OCI-M2 (cell line): ENCODE results near the gene HS6ST3.

Source experiments
- DNase-seq: peaks from one replicate; lab custom pipeline; 2025; ENCODE audit not compliant: unreplicated experiment; lab: John Stamatoyannopoulos, UW

HS6ST3 gene

DNA sequence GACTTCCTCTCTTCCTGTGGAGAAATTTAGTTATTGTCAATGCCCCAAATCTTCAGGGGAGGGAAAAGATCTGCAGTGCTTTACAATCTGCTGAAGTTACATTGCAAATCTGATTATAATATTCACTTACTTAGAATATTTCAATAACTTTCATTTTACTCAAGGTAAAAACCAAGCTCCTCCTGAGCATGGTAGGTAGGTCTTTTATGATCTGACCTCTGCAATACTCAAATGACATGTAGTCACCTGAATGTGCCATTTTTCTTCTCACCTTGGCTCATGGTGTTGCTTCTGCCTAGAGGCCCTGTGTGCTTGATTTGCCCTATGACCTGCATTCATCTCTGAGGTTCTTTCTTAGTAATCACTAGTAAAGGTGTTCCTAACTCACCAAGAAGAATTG lies 331.4 kb downstream of the HS6ST3 start:
- no peak for DNase-seq

GRCh38 chr13:96422002-96422401 lies 332.1 kb downstream of the HS6ST3 start:
- no peak for DNase-seq

GRCh38 chr13:96426167-96426566 lies 336.3 kb downstream of the HS6ST3 start:
- no peak for DNase-seq

- DNase-seq: no peak
These were observed 339.0 kb downstream of the HS6ST3 start for GRCh38 chr13:96428911-96429310.

GRCh38 chr13:96431044-96431581 lies 341.2 kb downstream of the HS6ST3 start:
- no peak for DNase-seq

DNA sequence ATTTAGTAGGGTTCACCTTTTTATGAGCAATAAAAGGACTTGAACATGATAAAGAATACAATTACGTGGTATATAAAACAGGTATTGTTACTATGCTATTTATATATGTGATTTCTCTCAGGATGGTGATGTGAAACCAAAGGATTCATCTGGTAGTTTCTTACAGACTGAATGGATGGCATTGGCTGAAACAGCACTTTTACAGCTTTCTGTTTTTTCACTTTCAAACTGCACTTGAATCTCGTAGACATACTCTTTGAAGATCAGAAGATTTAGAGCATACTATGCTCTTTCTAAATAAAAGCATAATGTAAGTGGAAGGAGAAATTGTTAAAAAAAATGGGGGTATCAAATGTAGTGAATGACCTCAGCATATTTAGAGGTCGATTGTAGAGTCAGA lies 354.8 kb downstream of the HS6ST3 start:
- DNase-seq: no peak

DNA sequence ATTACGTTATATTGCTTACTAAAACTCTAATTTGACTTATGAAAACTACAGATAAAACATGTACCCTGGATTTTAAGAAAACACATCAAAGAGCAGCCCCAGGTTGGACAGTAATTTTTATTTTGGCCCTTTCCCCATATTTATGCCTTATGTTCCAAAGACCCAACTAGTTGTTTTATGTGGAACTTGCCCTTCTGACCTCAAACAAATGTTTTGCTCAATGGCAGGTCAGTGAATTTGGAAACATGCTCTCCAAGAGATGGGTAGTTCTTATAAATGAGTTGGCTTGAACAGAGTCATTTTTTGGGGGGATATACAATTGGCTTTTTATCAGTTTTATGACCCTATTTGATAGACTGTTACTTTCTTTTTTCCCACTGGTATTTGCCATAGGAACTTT lies 360.0 kb downstream of the HS6ST3 start:
- DNase-seq: no peak

GRCh38 chr13:96450326-96451020 lies 360.6 kb downstream of the HS6ST3 start:
- DNase-seq: no peak

DNA sequence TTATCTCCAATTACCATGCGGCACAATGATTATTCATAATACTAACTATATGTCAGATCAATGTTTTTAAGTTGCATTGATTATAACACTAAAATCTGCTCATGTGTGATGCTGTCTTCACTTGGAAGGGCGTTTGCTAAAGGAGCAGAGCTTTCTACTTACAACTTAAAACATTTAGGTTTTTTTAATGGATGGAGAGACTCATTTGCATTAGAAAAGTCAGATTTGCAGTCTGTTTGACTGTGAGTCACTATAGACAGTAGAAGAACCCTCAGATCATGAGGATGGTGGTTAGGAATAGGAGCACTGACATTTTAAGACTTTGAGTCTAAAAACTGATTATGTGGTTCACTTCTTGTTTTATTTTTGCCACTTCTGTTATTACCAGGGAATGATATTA lies 364.6 kb downstream of the HS6ST3 start:
- DNase-seq: no peak

DNA sequence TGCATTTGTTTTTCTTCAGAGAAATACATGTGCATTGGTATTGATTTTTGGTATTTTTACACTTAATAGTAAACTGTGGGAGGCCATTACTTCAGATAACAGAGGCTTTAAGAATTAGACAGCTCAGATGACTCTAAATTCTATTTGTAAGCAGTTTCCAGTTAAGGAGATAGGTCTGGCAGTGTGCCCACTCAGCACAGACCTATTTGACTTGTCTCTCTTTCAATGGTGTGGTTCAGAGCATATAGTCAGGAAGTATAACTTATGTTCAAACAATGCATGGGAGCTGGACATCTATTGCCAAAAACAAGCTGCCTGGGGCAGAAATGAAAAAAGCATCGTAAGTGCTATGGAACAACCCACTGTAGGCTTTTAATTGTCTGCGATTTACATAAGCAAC lies 370.7 kb downstream of the HS6ST3 start:
- DNase-seq: no peak

GRCh38 chr13:96473526-96474180 lies 383.7 kb downstream of the HS6ST3 start:
- no peak for DNase-seq

DNA sequence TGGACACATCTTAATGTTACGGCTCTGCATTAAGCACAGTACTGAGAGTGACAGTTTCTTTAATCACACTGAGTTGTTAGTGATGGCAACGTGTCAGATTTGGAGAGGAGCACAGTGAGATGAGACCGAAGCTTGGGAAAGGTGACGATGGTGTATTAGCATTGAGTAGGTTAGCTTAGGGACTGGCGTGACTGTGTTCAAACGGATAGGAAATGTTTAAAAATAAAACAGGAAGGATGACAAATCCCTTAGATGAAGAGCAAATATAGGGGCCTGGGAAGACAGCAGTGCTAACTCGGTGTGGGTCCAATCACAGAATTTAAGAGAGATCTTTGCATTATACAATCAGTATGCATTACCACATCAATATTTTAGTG lies 384.3 kb downstream of the HS6ST3 start:
- no peak for DNase-seq

DNA sequence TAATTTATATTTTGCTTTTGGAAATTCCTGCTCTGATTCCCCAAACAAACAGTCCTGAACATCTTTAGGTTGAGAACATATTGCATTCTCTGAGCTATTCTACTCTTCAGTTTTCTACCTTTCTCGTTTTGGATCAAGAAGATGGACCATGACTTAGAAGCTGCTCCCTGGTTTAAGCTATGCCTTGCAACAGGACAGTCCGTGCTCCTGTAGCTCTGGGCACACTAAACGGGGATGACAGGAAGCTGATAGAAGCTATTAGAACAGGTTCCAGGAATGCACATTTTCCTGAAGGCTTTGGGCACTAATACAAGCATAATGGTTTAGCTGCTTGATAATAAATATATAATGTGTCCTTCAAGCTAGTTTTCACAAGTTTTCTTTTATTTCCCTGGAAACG lies 385.2 kb downstream of the HS6ST3 start:
- no peak for DNase-seq

GRCh38 chr13:96481482-96481881 lies 391.6 kb downstream of the HS6ST3 start:
- no peak for DNase-seq

- no peak for DNase-seq
These were observed 400.6 kb downstream of the HS6ST3 start for GRCh38 chr13:96490496-96490989.

GRCh38 chr13:96491103-96491502 lies 401.2 kb downstream of the HS6ST3 start:
- no peak for DNase-seq

- no peak for DNase-seq
These were observed 402.9 kb downstream of the HS6ST3 start for GRCh38 chr13:96492766-96493165.

GRCh38 chr13:96499656-96500055 lies 409.7 kb downstream of the HS6ST3 start:
- no peak for DNase-seq

GRCh38 chr13:96500953-96501352 lies 411.0 kb downstream of the HS6ST3 start:
- DNase-seq: no peak

GRCh38 chr13:96503481-96503880 lies 413.6 kb downstream of the HS6ST3 start:
- no peak for DNase-seq

DNA sequence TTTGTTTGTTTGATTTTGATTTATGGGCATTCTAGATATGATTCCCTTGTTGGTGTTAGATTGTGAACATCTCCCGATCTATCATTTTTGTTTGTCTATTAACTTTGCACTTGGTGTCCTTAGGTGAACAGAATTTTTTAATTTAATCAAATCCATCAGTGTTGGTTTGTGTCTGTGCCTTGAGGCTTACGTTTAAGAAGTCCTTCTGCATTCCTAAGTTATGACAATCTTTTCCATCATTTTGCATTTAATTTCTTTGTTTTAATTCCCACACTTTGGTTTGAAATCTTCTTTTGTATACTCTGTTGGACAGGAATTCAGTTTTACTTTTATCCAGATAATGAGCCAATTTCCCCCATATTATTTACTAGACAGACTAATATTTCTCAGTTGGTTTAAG lies 421.7 kb downstream of the HS6ST3 start:
- no peak for DNase-seq

GRCh38 chr13:96519380-96519779 lies 429.5 kb downstream of the HS6ST3 start:
- DNase-seq: no peak
